GM19397 (cell line): ENCODE measurements around the gene CFAP100.

Experiments
- ATAC-seq: cut with Tn5 transposase; IDR thresholded peaks from one replicate; pipeline ENCODE4 v1.9.1; 2021; ENCODE audit warnings: mild to moderate bottlenecking, moderate library complexity; ENCODE audit not compliant: unreplicated experiment

CFAP100 gene

GRCh38 chr3:126439346-126439967 lies 44.7 kb downstream of the CFAP100 start:
- ATAC-seq = no peak

- no peak for ATAC-seq
These were observed 45.4 kb downstream of the CFAP100 start for GRCh38 chr3:126439968-126440708.

- ATAC-seq = no peak
These were observed 45.9 kb downstream of the CFAP100 start for GRCh38 chr3:126440709-126440995.

GRCh38 chr3:126441256-126441880 lies 46.7 kb downstream of the CFAP100 start:
- ATAC-seq = no peak

- ATAC-seq = no peak
These were observed 47.6 kb downstream of the CFAP100 start for GRCh38 chr3:126442094-126442855.

GRCh38 chr3:126442856-126443242 lies 48.1 kb downstream of the CFAP100 start:
- ATAC-seq = no peak

- no peak for ATAC-seq
These were observed 50.8 kb downstream of the CFAP100 start for GRCh38 chr3:126445506-126445905.

GRCh38 chr3:126446301-126446700 lies 51.6 kb downstream of the CFAP100 start:
- ATAC-seq = no peak

- no peak for ATAC-seq
These were observed 52.1 kb downstream of the CFAP100 start for GRCh38 chr3:126446791-126447190.

GRCh38 chr3:126447456-126448106 lies 52.9 kb downstream of the CFAP100 start:
- ATAC-seq = no peak

- no peak for ATAC-seq
These were observed 53.6 kb downstream of the CFAP100 start for GRCh38 chr3:126448136-126448892.

GRCh38 chr3:126448893-126449180 lies 54.1 kb downstream of the CFAP100 start:
- no peak for ATAC-seq

GRCh38 chr3:126449621-126450051 lies 54.9 kb downstream of the CFAP100 start:
- no peak for ATAC-seq

- ATAC-seq = no peak
These were observed 55.5 kb downstream of the CFAP100 start for GRCh38 chr3:126450219-126450618.

GRCh38 chr3:126450744-126451143 lies 56.0 kb downstream of the CFAP100 start:
- ATAC-seq = no peak

- no peak for ATAC-seq
These were observed 56.8 kb downstream of the CFAP100 start for GRCh38 chr3:126451511-126451910.

GRCh38 chr3:126452213-126452612 lies 57.5 kb downstream of the CFAP100 start:
- no peak for ATAC-seq

GRCh38 chr3:126454025-126454424 lies 59.3 kb downstream of the CFAP100 start:
- ATAC-seq = no peak

GRCh38 chr3:126454437-126455198 lies 59.9 kb downstream of the CFAP100 start:
- ATAC-seq = no peak

GRCh38 chr3:126456211-126456610 lies 61.5 kb downstream of the CFAP100 start:
- ATAC-seq = no peak
